ENCODE measurements around the gene SUOX.

DNA sequence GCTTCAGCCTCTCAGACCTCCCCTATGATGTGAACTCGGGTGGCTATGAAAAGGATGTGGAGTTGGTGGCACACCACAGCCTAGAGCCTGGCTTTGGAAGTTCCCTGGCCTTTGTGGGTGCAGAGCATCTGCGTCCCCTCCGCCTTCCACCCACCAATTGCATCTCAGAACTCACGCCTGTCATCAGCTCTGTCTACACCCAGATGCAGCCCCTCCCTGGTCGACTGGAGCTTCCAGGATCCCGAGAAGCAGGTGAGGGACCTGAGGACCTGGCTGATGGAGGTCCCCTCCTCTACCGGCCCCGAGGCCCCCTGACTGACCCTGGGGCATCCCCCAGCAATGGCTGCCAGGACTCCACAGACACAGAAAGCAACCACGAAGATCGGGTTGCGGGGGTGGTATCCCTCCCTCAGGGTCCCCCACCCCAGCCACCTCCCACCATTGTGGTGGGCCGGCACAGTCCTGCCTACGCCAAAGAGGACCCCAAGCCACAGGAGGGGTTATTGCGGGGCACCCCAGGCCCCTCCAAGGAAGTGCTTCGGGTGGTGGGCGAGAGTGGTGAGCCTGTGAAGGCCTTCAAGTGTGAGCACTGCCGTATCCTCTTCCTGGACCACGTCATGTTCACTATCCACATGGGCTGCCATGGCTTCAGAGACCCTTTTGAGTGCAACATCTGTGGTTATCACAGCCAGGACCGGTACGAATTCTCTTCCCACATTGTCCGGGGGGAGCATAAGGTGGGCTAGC lies 37.7 kb downstream of the SUOX start:
- TF ChIP-seq, protein P1, sequence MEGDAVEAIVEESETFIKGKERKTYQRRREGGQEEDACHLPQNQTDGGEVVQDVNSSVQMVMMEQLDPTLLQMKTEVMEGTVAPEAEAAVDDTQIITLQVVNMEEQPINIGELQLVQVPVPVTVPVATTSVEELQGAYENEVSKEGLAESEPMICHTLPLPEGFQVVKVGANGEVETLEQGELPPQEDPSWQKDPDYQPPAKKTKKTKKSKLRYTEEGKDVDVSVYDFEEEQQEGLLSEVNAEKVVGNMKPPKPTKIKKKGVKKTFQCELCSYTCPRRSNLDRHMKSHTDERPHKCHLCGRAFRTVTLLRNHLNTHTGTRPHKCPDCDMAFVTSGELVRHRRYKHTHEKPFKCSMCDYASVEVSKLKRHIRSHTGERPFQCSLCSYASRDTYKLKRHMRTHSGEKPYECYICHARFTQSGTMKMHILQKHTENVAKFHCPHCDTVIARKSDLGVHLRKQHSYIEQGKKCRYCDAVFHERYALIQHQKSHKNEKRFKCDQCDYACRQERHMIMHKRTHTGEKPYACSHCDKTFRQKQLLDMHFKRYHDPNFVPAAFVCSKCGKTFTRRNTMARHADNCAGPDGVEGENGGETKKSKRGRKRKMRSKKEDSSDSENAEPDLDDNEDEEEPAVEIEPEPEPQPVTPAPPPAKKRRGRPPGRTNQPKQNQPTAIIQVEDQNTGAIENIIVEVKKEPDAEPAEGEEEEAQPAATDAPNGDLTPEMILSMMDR (conservative IDR thresholded peaks at IDR 0.05 in 1 of 2, IDR thresholded peaks at IDR 0.05 in 1 of 2; ENCODE audit: low read depth in 1 of 2, low read length in 2 of 2): no peak
- no peak for TF ChIP-seq EZH2 (IDR thresholded peaks at IDR 0.05; ENCODE audit: low read length, missing control alignments)
